Activated gamma-delta T cell treated with anti-CD3 and anti-CD28 coated beads, Interleukin-2, amount 50 U/mL, for 16 hours (primary cell): ENCODE results near the gene FHOD1.

Experiments used
- DNase-seq: peaks from one replicate; pipeline ENCODE4 v3.0.0-alpha.2; 2020; ENCODE audit warnings: low read depth

Gene FHOD1

DNA sequence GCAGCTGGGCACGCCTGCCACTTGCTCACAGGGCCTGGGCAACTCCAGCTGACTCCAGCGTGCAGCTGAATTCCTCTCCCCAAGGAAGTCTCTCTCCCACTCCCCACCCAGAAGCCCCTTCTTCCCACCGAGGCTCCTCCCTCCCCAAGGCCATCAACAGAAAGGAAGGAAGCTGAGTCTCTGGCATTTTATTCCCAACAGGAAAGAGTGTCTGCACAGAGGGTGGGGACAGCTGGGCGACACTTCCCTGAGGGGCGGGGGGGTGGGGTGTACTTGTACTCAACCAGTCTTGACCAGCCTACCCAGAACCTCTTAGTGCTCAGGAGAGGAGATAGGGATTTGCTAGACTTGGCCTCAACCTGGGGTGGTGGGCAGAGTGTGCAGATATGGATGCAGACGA is 57.2 kb downstream of the FHOD1 start, which contains the start of gene EXOC3L1:
TSS of gene EXOC3L1 (minus strand) at position 96 of the 400 bp plus-strand sequence. CDS start 460 bp downstream, outside the sequence.
- DNase-seq: no peak

DNA sequence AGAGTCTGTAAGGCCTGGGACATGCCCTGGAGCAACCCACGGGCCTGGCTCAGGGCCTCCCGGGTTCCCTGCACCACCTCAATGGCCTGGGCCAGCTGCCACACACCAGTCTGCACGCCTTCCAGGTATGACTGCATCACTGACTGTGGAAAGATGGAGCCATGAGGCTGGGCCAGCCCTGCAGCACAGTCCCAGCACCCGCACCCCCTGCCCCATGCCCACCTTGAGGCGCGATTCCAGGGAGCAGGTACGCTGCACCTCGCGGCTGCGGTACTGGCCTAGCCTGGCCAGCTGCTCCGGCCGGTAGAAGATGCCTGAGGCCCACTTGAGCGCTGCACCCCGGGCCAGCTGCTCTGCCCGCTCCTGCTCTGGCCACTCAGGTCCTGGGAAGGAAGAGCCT is 58.5 kb downstream of the FHOD1 start:
- no peak for DNase-seq

DNA sequence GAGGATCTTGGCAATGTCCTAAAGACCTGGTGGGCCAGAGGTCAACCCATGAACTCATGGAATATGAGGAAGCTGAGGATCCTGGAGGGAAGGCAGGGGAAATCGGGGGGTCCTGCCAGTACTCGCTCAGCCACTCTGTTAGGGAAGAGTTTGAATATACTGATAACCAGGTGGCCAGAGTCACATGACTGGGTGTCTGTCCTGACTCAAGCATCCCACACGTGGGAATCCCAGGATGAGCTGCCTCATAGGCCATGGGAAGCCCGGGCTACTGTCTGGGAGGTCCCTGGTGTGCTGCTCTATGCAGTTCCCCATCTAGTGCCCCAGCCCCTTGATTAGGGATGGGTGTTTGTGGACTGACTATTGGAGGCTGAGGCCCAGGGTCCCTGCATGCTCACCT is 59.0 kb downstream of the FHOD1 start:
- no peak for DNase-seq

DNA sequence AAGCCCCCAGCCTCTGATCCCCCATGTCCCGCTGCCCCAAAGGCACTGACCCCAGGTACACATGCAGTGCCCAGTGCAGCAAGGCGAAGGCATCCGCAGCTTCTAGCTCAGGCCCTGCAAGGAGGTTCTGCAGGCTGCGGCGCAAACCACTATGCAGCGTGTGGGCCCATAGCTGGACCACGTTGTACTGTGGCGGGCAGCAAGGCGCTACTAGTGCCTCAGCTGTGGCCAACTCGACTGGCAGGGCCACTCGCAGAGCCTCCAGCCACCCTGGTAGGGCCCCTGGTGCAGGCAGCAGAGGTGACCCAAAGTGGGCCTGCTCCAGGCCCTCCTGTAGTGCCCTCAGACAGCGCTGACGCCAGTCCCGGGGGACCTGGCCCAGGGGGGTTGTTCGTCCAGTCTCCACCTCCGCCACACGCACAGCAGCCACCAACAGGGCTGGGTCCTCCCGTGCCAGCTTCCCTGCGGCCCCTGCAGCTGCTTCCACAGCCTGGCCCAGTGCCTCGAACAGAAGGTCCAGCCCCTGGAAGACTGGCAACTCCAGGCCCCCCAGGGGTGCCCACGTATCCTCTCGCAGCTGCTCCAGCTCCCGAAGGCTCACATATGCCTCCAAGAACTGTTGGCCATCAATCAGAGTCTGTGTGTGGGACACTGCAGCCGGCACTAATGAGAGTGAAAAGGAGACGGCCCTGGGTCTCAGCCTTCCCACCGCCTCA is 59.9 kb downstream of the FHOD1 start:
- DNase-seq: no peak

DNA sequence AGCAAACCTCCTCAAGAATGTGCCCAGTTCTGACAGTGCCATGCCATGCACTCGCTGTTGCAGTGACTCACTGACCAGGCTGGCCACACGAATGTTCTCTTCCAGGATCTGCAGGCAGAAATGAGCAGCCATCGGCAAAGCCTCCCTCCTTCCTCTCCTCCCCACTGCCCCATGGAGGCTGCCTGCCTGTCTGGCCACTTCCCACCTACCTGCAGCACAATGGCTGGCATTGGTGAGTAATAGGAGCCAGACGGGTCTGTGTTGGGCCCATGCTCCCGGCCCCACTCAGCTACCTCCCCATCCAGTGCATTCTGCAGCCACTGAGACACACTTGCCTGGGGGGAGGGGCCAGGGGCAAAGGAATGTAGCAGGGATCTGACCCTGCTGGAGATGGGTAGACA is 60.7 kb downstream of the FHOD1 start:
- no peak for DNase-seq

DNA sequence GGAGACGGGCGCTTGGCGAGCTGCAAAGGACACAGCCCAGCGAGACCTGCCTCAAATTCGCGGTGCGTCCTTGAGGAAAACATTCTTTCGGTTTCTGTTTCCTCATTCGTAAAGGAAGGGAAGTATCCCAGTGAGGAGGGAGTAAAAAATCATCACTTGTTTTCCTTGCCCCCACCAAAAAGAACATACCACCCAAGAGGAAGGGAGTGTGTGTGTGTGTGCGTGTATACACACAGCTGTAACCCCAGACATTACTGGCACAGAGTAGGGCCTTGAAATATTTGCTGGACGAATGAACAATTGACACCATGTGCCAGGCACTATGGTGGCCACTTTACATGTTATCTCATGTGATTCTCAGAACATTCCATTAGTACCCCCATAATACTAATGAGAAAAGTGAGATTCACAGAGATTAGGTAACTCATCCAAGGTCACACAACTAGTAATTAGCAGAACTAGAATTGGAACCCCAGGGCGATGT is 61.6 kb downstream of the FHOD1 start:
- no peak for DNase-seq

DNA sequence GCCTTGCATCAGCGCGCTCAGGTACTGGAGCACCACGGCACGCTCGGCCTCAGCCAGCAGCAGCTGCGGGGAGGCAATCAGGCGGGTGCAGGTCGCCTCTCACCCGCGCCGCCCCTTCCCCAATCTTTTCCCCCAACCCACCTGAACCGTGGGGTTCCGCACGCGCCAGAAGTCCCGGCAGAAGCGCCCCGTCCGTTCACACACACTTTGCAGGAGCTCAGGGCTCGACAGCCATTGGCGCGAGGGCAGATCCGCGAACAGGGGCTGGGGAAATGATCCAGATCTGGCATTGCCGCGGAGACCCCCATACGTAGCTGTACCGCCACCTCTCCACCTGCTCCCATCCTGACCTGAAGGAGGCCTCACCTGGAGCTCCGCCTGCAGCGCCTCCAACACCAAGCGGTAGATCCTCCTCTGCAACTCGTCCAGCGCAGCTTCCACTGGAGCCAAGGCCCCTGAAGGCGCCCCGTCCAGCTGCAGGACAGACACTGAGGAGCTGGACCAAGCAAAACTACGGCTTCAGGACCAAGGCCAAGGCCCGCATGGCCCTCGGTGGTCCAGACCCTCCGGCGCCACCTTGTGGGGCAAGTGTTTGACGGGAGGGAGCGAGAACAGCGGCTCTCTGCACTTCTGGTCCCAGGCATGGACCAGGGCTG is 62.2 kb downstream of the FHOD1 start:
- DNase-seq: peak; percentile 78

DNA sequence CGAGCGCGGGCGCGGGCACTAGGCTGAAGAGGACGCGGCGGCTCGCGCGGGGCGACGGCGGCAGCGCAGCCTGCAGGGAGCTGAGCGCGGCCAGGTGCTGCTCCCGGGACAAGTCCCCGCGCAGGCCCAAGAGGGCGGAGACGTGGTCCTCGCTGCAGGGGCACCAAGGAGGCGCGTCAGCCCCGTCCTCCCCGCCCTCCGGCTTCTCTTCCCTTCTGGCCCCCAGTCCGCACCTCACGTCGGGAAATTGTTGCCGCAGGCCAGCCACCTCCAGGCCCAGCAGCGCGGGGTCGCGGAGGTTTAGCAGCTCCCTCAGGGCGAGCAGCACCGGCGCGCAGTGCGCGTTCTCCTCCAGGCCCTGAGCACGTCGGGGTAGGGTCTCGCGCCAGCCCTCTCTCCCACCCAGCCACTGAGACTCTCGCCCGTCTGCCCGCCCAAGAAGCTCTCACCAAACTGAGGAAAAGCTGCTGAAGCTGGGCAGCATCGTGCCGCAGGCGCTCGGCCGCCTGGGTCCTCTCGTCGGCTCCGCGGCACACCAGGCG is 62.8 kb downstream of the FHOD1 start:
- no peak for DNase-seq

DNA sequence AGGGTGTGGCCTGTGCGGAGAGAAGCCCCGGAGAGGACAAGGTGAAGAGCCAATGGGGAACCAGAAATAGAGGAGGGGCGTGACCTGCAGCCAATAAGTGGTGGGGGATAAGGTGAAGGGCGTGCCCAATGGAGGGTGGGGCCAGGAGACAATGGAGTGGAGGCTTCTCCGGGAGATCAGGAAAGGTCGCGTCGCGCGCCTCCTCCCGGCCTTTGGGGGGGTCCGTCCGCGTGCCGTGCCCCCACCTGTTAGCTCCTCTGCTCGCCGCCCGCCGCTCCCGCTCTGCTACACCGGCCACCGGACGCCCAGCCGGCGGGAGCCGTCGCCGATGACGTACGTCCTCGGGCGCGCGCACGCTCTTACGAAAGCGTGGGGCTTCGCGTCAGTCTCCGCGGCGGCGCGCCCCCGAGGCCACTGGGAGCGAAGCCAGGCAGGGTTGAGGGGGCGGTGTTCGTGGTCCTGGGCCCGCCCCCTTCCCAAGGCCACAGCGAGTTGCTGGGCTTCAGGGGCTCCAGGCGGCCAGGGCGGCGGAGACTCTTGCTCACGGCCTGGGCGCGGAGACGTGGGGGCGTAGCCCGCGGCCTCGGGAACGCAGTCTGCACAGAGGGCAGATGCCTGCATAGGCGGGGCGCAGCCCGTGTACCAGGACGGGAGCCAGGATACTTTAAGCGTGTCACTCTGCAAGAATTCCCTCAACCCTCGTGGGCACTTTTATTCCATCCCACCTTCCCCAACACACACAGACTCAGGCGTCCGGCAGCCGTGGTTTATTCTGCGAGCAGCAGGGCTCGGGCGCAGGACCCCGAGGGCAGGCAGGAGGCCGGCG is 63.4 kb downstream of the FHOD1 start, which contains the start of gene MATCAP1:
TSS of gene MATCAP1 (minus strand) at position 337 of the 826 bp plus-strand sequence. CDS start 3,353 bp downstream, outside the sequence.
- peak; percentile 88 for DNase-seq

DNA sequence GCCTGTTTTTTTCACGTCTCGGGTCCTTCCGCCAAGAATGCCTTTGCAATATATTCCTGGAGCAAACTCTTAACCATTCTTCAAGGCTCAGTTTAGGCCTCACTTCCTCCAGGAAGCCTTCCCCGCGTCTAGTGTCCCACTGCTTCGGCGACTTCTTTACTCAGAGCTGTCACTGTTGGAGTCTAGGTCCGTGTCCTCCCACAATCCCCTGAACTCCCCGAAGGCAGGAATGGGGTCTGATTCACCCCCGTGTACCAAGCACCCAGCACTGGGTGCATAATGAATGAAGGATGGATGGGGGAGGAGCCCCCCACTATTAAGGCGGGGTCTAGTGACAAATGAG is 64.0 kb downstream of the FHOD1 start:
- DNase-seq: no peak

DNA sequence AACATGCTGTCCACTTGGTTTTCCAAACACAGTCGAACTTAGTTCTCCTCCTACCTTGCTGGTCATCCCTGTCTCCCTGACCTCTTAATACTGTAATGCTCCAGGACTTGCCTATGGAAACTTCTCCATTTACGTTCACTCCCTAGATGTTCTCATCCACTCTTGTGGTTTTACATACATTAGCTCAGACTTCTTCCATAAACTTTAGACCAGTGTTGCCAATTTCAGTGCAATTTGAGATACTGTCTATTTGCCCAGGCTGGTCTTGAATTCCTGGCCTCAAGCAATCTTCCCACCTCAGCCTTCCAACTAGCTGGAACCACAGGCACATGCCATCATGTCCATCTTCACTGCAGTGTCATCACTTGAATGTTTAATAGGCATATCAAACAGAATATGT is 65.0 kb downstream of the FHOD1 start:
- no peak for DNase-seq

DNA sequence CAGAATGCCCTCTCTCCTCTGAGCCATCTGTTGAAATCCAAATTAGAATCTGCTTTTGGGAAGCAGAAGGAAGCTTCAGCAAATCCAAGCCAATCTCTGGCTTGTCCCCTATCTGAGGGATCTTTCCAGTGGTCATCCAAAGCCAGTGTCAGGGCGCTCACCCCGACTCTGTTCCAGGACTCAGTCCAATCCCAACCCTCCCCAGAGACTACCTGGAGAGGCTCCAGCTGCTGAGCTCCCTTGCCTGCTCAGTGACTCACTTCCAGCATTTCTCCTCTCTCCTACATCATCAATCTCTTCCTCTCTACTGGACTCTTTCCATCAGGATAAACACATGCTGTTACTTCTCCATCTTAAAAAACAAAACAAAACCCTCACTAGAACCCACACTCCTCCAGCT is 65.9 kb downstream of the FHOD1 start:
- DNase-seq: no peak

DNA sequence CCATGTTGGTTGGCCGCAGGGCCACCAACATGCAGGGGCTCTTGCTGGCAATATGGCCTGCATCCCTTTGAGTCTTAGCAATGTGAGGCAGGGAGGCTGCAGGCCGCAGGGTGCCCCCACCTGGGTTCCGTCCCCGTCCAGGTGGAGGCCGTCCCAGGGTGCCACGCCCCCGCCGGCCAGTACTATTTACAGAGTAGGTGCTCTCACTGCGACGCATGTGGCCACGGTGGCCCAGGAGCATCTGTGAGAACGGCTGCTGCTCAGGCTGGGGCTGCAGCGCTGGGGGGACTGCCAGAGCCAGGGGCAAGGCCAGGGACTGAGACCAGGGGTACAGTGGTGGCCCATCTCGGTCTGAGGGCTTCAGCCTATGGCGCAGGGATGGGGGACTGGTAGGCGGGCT is 67.1 kb downstream of the FHOD1 start:
- no peak for DNase-seq

DNA sequence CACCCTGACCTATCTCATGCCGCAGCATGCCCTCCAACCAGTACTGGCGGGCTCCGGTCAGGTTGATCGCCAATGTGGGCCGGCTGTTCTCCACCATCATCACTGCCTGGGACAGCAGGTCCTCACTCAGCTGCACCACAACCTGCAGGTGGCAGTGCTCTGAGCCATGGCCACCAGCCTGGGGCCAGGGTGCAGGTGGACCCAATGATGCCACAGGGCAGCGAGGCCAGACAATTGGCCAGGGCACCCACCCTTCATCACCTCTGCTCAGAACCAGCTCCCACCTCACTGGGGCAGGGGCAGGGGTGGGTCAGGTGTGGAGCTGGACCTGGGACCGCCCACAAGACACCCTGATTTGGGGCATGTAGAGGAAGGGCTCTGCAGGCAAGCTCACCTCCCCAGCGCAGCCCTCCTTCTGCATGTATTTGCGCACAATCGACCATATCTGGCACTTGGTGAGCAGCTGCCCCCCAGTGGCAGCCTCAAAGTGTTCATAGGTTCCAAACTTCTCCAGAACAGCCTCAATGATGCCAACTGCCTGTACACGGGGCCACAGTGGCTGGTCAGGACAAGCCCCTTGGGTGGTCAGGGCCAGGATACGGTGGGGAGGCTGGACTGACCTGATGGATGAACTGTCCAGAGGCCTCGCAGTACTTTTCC is 67.7 kb downstream of the FHOD1 start:
- no peak for DNase-seq
